Activated CD4-positive, alpha-beta T cell treated with anti-CD3 and anti-CD28 coated beads, Interleukin-2, amount 50 U/mL, for 16 hours (primary cell): ENCODE results near the gene PLD3.
"Not testable (repeated sequence)": the region's sequence is repeated elsewhere in the genome, so short reads cannot be mapped to it uniquely, and the experiment has no call there.

ENCODE experiments used
- DNase-seq: peaks from one replicate; pipeline ENCODE4 v3.0.0-alpha.2; 2020

PLD3 gene

GRCh38 chr19:40390084-40390742 lies 41.7 kb downstream of the PLD3 start, which contains the start of gene HIPK4:
HIPK4 (minus strand) TSS chr19:40390181; CDS start chr19:40389902, 279 bp downstream.
- DNase-seq, result no peak

- DNase-seq, result no peak
These were observed 43.6 kb downstream of the PLD3 start for GRCh38 chr19:40392123-40392522.

- DNase-seq, result no peak
These were observed 44.5 kb downstream of the PLD3 start for GRCh38 chr19:40392894-40393517.

GRCh38 chr19:40393894-40394815 lies 45.7 kb downstream of the PLD3 start:
- DNase-seq, result no peak

GRCh38 chr19:40394816-40395210 lies 46.3 kb downstream of the PLD3 start:
- DNase-seq, result no peak

- no peak for DNase-seq
These were observed 47.5 kb downstream of the PLD3 start for GRCh38 chr19:40395956-40396355.

- DNase-seq, result no peak
These were observed 48.5 kb downstream of the PLD3 start for GRCh38 chr19:40396886-40397567.

- DNase-seq, result no peak
These were observed 49.0 kb downstream of the PLD3 start for GRCh38 chr19:40397568-40397906.

- peak; percentile 60 for DNase-seq
These were observed 50.1 kb downstream of the PLD3 start for GRCh38 chr19:40398417-40399131.

- DNase-seq, result no peak
These were observed 52.1 kb downstream of the PLD3 start for GRCh38 chr19:40400559-40400958.

- DNase-seq, result peak; percentile 93
These were observed 54.9 kb downstream of the PLD3 start for GRCh38 chr19:40403262-40403984.

- no peak for DNase-seq
These were observed 59.5 kb downstream of the PLD3 start for GRCh38 chr19:40407714-40408597.

GRCh38 chr19:40408598-40408925 lies 60.1 kb downstream of the PLD3 start:
- not testable (repeated sequence) for DNase-seq

GRCh38 chr19:40410030-40410389 lies 61.5 kb downstream of the PLD3 start:
- DNase-seq, result no peak

GRCh38 chr19:40411125-40411842 lies 62.8 kb downstream of the PLD3 start:
- DNase-seq, result no peak

- DNase-seq, result no peak
These were observed 63.5 kb downstream of the PLD3 start for GRCh38 chr19:40411958-40412499.

GRCh38 chr19:40412866-40413265 lies 64.4 kb downstream of the PLD3 start:
- DNase-seq, result no peak

- no peak for DNase-seq
These were observed 64.9 kb downstream of the PLD3 start, which contains the start of gene PRX for GRCh38 chr19:40413291-40413845. PRX (minus strand) TSS chr19:40413378; CDS start chr19:40407932, 5,446 bp downstream.
